ELF-1 (cell line): ENCODE data around the gene EPHA1.

Source experiments
- DNase-seq: peaks from one replicate; pipeline ENCODE4 v3.0.0-alpha.2; 2016; ENCODE audit warnings: low read depth, low spot score

Gene EPHA1

GRCh38 chr7:143389316-143390103 lies 19.1 kb downstream of the EPHA1 start:
- DNase-seq, result no peak

GRCh38 chr7:143388491-143389101 lies 20.1 kb downstream of the EPHA1 start:
- DNase-seq, result no peak

DNA sequence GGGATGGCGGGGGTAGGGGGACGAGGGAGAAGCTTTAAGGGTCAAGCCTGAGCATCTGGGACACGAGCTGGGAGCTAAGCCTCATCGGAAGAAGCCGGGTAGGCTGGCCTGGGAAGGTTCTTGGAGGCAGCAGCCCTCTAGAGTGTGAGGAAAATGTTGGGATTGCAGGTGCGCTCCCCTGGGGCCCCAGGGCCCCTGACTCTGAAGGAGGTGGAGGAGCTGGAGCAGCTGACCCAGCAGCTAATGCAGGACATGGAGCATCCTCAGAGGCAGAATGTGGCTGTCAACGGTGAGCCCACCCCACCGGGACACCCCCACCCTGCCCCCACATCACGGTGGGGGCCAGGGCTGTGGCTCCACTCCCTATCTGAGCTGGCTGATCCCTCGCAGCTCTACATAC lies 20.6 kb downstream of the EPHA1 start:
- no peak for DNase-seq

DNA sequence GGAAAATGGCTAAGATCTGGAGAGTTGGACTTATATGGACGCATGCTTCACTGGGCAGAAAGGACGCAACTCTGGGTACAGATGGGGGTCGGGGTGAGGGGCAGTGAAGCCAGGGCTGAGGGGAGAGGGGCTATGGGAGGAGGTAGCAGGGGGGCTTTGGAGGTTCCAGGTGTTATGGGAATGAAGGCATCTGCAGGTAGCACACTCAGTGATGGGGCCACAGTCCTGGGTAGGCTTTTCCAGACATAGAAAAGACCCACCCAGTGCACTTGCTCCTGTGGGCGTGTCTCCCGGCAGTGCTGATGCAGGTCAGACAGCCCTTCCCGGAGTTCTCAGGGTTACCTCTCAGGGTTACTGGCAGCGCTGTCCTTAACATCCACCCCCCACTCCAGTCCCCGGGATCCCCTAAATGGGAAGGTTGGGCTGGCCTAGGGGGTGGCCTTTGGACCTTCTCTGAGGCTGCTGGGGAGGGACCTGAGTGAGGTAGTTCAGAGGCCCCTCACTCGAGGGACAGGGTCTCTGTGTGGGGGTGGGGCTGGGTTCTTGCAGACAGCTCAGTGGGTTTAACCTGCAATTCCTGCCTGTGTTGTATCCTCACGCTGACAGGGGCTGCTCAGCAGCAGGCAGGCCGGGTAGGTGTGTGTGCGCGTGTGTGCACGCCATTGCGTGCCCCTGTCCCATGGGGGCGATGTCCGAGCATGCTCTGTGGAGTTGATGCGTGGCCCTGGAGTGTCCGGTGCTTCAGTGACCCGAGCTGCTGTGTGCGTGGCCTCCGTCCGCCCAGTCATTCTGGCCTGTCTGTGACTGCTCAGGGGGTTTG lies 21.3 kb downstream of the EPHA1 start:
- DNase-seq, result peak; percentile 37

DNA sequence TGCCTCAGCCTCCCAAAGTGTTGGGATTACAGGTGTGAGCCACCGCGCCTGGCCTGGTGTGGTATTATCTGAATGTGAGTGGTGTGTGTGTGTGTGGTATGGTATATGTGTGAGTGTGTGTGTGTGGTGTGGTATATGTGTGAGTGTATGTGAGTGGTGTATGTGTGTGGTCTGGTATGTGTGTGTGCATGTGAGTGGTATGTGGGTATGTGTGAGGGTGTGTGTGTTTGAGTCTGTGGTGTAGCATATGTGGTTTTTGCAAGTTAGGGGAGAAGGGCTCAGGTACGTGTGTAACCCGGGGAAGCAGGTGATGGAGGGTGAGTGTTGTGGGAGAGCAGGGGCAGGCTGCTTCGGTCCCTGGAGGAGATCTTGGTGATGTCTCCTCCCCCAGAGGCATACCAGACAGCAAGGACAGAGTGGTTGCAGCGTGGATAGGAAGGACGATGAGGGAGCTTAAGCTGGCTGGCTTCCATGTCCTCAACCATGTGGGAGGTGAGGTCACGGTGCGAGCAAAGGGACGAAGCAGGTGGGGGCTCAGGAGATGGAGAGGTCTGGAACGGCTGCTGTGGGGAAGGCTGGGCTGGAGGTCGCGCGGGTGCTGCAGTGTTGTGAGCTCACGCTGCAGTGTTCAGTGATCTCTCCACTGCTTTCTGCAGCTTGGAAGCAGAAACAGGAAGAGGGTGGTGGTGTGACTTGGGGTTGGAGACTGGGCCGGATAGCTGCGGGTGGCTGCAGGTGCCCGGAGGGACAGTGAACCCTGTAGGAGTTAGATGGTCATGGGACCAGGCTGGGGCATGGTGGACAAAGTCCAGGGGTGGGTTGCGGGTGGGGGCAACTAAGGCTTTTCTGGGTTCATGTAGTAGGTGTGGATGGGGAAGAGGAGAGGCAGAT lies 22.5 kb downstream of the EPHA1 start:
- DNase-seq, result no peak

GRCh38 chr7:143384661-143385631 lies 23.7 kb downstream of the EPHA1 start:
- no peak for DNase-seq

- DNase-seq, result no peak
These were observed 24.5 kb downstream of the EPHA1 start for GRCh38 chr7:143384148-143384547.

- DNase-seq, result peak; percentile 11
These were observed 25.1 kb downstream of the EPHA1 start for GRCh38 chr7:143383642-143383957.

- DNase-seq, result no peak
These were observed 25.6 kb downstream of the EPHA1 start for GRCh38 chr7:143382791-143383641.

DNA sequence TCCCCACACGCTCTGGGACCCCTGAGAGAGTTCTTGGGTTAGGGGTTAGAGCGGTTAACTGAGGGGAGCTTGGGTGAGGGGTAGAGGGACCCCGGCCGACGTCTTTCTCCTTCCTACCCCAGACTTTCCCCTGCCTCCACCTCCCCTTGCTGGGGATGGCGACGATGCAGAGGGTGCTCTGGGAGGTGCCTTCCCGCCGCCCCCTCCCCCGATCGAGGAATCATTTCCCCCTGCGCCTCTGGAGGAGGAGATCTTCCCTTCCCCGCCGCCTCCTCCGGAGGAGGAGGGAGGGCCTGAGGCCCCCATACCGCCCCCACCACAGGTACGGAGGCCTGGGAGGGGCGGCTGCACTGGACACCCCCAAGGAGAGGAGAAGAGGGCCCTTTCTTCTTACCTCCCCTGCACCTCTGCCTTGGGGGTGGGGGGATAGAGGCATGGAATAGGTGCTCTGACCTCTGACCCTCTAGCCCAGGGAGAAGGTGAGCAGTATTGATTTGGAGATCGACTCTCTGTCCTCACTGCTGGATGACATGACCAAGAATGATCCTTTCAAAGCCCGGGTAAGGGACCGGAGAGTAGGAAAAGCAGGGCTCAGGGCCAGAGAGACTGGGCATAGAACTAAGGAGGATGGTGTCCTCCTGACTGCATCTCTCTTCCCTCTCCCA lies 26.4 kb downstream of the EPHA1 start:
- DNase-seq, result peak; percentile 16

DNA sequence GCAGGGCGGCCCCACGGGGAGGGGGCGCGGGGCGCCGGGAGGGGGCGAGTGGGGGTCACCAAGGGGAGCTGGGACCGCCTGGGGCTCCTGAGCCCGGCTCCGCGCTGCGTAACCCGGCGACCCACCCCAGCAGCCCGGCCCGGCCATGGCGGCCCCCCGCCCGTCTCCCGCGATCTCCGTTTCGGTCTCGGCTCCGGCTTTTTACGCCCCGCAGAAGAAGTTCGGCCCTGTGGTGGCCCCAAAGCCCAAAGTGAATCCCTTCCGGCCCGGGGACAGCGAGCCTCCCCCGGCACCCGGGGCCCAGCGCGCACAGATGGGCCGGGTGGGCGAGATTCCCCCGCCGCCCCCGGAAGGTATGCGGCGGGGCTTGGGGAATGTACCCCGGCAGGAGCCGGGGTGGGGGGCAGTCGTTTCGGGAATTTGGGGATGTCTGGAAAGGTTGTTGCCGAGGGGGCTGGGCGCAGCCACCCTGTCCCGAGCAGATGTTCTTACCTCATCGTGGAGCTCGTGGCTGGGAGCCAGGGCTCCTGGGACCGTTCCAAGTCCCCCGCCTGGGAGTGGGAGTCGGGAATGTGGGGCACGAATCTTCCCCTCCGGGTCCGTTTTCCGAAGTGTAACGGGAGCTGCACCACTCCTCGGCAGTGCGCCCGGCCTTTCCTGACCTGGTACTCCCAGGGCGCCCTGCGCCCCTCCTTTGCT lies 27.1 kb downstream of the EPHA1 start:
- peak; percentile 26 for DNase-seq

- DNase-seq, result peak; percentile 90
These were observed 27.8 kb downstream of the EPHA1 start, which contains the start of gene ZYX for GRCh38 chr7:143380646-143381426. ZYX (plus strand) TSS chr7:143381345; CDS start chr7:143381572, 227 bp downstream.

- DNase-seq, result peak; percentile 96
These were observed 28.4 kb downstream of the EPHA1 start for GRCh38 chr7:143380260-143380645.

- DNase-seq, result no peak
These were observed 28.9 kb downstream of the EPHA1 start for GRCh38 chr7:143379611-143380259.

GRCh38 chr7:143376396-143376795 lies 32.3 kb downstream of the EPHA1 start:
- DNase-seq, result no peak

DNA sequence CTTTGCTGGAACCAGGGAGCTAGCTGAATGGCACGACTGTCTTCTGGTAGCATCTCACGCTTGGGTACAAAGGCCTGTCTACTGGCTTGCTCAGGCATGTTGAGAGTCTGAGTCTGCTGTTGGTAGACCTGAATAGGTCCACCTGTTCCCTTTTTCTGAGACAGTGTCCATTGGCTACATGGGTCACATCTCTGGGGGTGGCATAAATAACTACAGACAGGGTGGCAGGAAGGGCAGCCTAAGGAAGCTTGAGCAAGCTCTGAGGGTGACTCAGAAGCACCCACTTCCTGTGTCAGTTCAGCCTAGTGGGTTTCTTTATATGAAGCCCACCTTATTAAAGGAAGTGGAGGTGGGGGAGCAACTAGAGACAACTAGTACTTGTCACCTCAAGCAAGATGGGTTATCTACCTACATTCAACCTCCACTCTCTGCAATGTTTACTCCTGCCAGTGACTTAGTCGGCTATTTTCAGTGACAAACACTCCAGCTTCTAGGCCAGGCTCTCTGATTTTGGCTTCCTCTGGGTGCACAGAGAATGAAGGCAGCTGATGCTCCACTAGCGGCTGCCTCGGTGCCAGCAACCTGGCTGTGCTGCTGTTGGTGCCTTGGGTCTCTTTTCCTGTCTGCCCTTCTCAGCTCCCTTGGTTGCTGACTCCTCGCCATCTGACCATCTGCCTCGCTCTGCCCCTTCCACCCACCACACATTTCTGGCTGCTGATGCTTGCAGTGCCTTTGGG lies 33.2 kb downstream of the EPHA1 start:
- DNase-seq, result no peak
